ENCODE measurements around the gene MTMR11.

DNA sequence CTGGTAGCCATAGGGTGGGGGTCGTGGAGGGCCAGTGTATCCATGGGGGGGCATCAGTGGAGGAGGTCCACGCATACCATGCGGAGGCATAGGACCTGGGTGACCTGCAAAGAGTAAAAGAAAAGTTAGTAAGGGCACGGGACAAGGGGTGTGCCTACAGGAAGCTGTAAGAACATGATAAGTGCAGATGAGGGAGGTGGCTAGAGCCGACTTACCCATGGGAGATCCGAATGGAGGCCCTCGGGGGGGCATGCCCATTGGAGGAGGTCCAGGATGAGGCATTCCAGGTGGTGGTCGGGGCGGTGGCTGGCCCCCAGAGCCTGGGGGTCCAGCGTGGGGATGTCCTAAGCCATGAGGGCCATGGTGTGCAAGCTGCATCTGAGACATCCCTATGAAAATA lies 13.1 kb downstream of the MTMR11 start:
- TF ChIP-seq CTCF (IDR thresholded peaks at IDR 0.05) = no peak
- TF ChIP-seq POLR2A (IDR thresholded peaks at IDR 0.05) = no peak
- no peak for TF ChIP-seq POLR2AphosphoS5 (IDR thresholded peaks at IDR 0.05; ENCODE audit: insufficient read depth in 1 of 2, low read depth in 1 of 2)
